ENCODE data around the gene GFRA1. TPM values are rescaled to one million over a fixed set of nuclear protein-coding genes. Genes with fewer than 3 reads are reported as not detected.

Gene GFRA1
- polyA plus RNA-seq, 1 donor (not counting 4 experiments of a cell fraction or from before 2014, with no cell fraction given), result not detected

GRCh38 chr10:116055917-116056252 lies 217.1 kb downstream of the GFRA1 start:
- Histone ChIP-seq H3K4me2 (ENCODE audit: control insufficient read depth, extremely low read depth, insufficient read depth, low read depth, low read length) (no peak overlapping the region), H3K9ac (ENCODE audit: control insufficient read depth, extremely low read depth, insufficient read depth, low read length) (no peak overlapping the region), H3K4me3 (ENCODE audit: control insufficient read depth in 2 of 3, extremely low read depth in 1 of 3, insufficient read depth in 2 of 3, low read depth in 1 of 3, low read length in 3 of 3) (no peak overlapping the region), H2AFZ (ENCODE audit: control insufficient read depth, low read length) (no peak overlapping the region), H3K27ac (ENCODE audit: control insufficient read depth, insufficient read depth, low read length) (no peak overlapping the region), H3K9me3 (ENCODE audit: control insufficient read depth, low read depth, low read length) (no peaks in the 10 kb centered on the region), H4K20me1 (ENCODE audit: control insufficient read depth, extremely low read depth, insufficient read depth, low read length) (no peaks in the 10 kb centered on the region), H3K4me1 (ENCODE audit: control insufficient read depth, extremely low read depth, insufficient read depth, low read length) (no peaks in the 10 kb centered on the region), H3K36me3 (ENCODE audit: control insufficient read depth in 2 of 2, extremely low read depth in 1 of 2, insufficient read depth in 2 of 2, low read length in 2 of 2) (no peaks in the 10 kb centered on the region), H3K9me1 (ENCODE audit: control insufficient read depth, extremely low read depth, insufficient read depth, low read length) (no peaks in the 10 kb centered on the region), H3K27me3 (ENCODE audit: control insufficient read depth, extremely low read depth, insufficient read depth, low read length) (no peaks in the 10 kb centered on the region), H3K79me2 (ENCODE audit: control insufficient read depth, insufficient read depth, low read length) (no peaks in the 10 kb centered on the region)
- no peak for DNase-seq (ENCODE audit: low read depth, low spot score)
- no peak for TF ChIP-seq CTCF (optimal IDR thresholded peaks at IDR 0.05 in 1 of 3, IDR thresholded peaks at IDR 0.05 in 1 of 3, conservative IDR thresholded peaks at IDR 0.05 in 1 of 3; ENCODE audit: extremely low read depth in 1 of 3, insufficient read depth in 2 of 3, low read length in 3 of 3)
- no peak for TF ChIP-seq EZH2 (IDR thresholded peaks at IDR 0.05; ENCODE audit: low read length)
- no peak for FAIRE-seq
- dilution Hi-C loops (cut with MboI; ENCODE audit: extremely low pct_ligation_motif_present, low sequenced_read_pairs), result no loop called here

- H3K9ac ChIP-seq (ENCODE audit: control insufficient read depth, extremely low read depth, insufficient read depth, low read length), result no peak overlapping the region
- H3K27ac ChIP-seq (ENCODE audit: control insufficient read depth, insufficient read depth, low read length), result no peak overlapping the region
- no peak overlapping the region for H2AFZ ChIP-seq (ENCODE audit: control insufficient read depth, low read length)
- H3K36me3 ChIP-seq (ENCODE audit: control insufficient read depth in 2 of 2, extremely low read depth in 1 of 2, insufficient read depth in 2 of 2, low read length in 2 of 2), result no peaks in the 10 kb centered on the region
- H3K4me2 ChIP-seq (ENCODE audit: control insufficient read depth, extremely low read depth, insufficient read depth, low read depth, low read length), result no peak overlapping the region
- FAIRE-seq, result no peak
- DNase-seq (ENCODE audit: low read depth, low spot score), result no peak
- H3K4me1 ChIP-seq (ENCODE audit: control insufficient read depth, extremely low read depth, insufficient read depth, low read length), result no peaks in the 10 kb centered on the region
- no peak overlapping the region for H3K4me3 ChIP-seq (ENCODE audit: control insufficient read depth in 2 of 3, extremely low read depth in 1 of 3, insufficient read depth in 2 of 3, low read depth in 1 of 3, low read length in 3 of 3)
- H4K20me1 ChIP-seq (ENCODE audit: control insufficient read depth, extremely low read depth, insufficient read depth, low read length), result no peaks in the 10 kb centered on the region
- H3K27me3 ChIP-seq (ENCODE audit: control insufficient read depth, extremely low read depth, insufficient read depth, low read length), result no peaks in the 10 kb centered on the region
- no peaks in the 10 kb centered on the region for H3K79me2 ChIP-seq (ENCODE audit: control insufficient read depth, insufficient read depth, low read length)
- dilution Hi-C loops (cut with MboI; ENCODE audit: extremely low pct_ligation_motif_present, low sequenced_read_pairs), result no loop called here
- no peaks in the 10 kb centered on the region for H3K9me1 ChIP-seq (ENCODE audit: control insufficient read depth, extremely low read depth, insufficient read depth, low read length)
- no peak for TF ChIP-seq CTCF (optimal IDR thresholded peaks at IDR 0.05 in 1 of 3, IDR thresholded peaks at IDR 0.05 in 1 of 3, conservative IDR thresholded peaks at IDR 0.05 in 1 of 3; ENCODE audit: extremely low read depth in 1 of 3, insufficient read depth in 2 of 3, low read length in 3 of 3)
- TF ChIP-seq EZH2 (IDR thresholded peaks at IDR 0.05; ENCODE audit: low read length), result no peak
- no peaks in the 10 kb centered on the region for H3K9me3 ChIP-seq (ENCODE audit: control insufficient read depth, low read depth, low read length)
These were observed 217.6 kb downstream of the GFRA1 start for GRCh38 chr10:116055252-116055916.
